Measurements from ENCODE around the gene RBM4. TPM values are rescaled to one million over a fixed set of nuclear protein-coding genes. Genes with fewer than 3 reads are reported as not detected.

Gene RBM4
- total and polyA plus RNA-seq, 2 of the 4 experiments (the other 2 are of a cell fraction): 165 to 198 TPM

- TF ChIP-seq BHLHE40 (IDR thresholded peaks at IDR 0.05; ENCODE audit: low read depth, low read length): no peak
Measured at GRCh38 chr11:66592457-66593302, 45.8 kb upstream of the RBM4 start, which contains the start of the genes CCDC87 and CCS (continued).

GRCh38 chr11:66593303-66593635, 45.2 kb upstream of the RBM4 start:
- Histone ChIP-seq H3K9me3 (ENCODE audit: control insufficient read depth, insufficient read depth, low read length) (no peaks in the 10 kb centered on the region), H2BK20ac (ENCODE audit: low read depth, low read length) (no peak overlapping the region), H3K79me1 (ENCODE audit: low read depth in 1 of 2, low read length in 2 of 2) (peaks cover 23 to 35% of the 10 kb centered on the region in 2 experiments), H3K4me1 (ENCODE audit: control insufficient read depth, insufficient read depth, low read length) (peaks cover 11% of the 10 kb centered on the region), H3K9ac (ENCODE audit: low read depth, low read length) (peak overlapping the region; percentile 93), H3K27me3 (ENCODE audit: control insufficient read depth, insufficient read depth, low read length) (no peaks in the 10 kb centered on the region), H2AK5ac (ENCODE audit: low read depth, low read length) (peak overlapping the region; percentile 46; the same call in 1 of the 2 replicates), H3K36me3 (ENCODE audit: control insufficient read depth, insufficient read depth, low read length) (peaks cover 2% of the 10 kb centered on the region; the same call in 1 of the 2 replicates), H2BK15ac (ENCODE audit: low read depth, low read length) (peak overlapping the region; percentile 18; the same call in 1 of the 3 replicates), H2BK5ac (ENCODE audit: low read depth, low read length, poor library complexity, severe bottlenecking) (peak overlapping the region; percentile 75), H3K4me3 (ENCODE audit: insufficient read depth, low read depth, low read length) (peak overlapping the region; percentile 71), H3K4ac (ENCODE audit: low read depth, low read length) (peak overlapping the region; percentile 90), H4K20me1 (ENCODE audit: insufficient read depth, low read length) (no peaks in the 10 kb centered on the region), H3K14ac (replicated peaks; ENCODE audit: low read depth, low read length) (peak overlapping the region; percentile 95), H3K56ac (ENCODE audit: extremely low read depth, insufficient read depth, low read length) (peak overlapping the region; percentile 79), H2BK120ac (ENCODE audit: low read depth, low read length) (peak overlapping the region; percentile 20; the same call in 1 of the 2 replicates), H2AK9ac (replicated peaks; ENCODE audit: low read depth, low read length, poor library complexity) (peak overlapping the region; percentile 90), H3K27ac (ENCODE audit: insufficient read depth, low read length) (peak overlapping the region; percentile 85), H2AFZ (replicated peaks; ENCODE audit: low read length, poor library complexity) (peak overlapping the region; percentile 99), H3K4me2 (ENCODE audit: low read depth, low read length) (peak overlapping the region; percentile 89), H3K18ac (ENCODE audit: low read depth, low read length) (peak overlapping the region; percentile 25; the same call in 1 of the 2 replicates), H3K23ac (ENCODE audit: low read depth, low read length) (peak overlapping the region; percentile 87; the same call in 1 of the 2 replicates), H4K8ac (ENCODE audit: low read depth in 2 of 2, low read length in 2 of 2) (peak overlapping the region; percentile 71 to 96), H4K5ac (ENCODE audit: low read depth, low read length) (peak overlapping the region; percentile 58), H3K9me1 (ENCODE audit: insufficient read depth, low read length) (peaks cover 19% of the 10 kb centered on the region), H4K91ac (ENCODE audit: insufficient read depth, low read depth, low read length) (peak overlapping the region; percentile 75)
- WGBS, 2 experiments (ENCODE audit: extremely low coverage in 2 of 2, insufficient read length in 1 of 2): 6% methylated on average over 10 of the region's 12 CpGs; no CpG with 5 or more reads in 1 of the 2 experiments
- dilution Hi-C loops (cut with HindIII; ENCODE audit: low sequenced_read_pairs, unreplicated experiment) (no loop called here), intact Hi-C loops (cut with micrococcal nuclease) (no loop called here), in situ Hi-C loops (cut with MboI; ENCODE audit: low sequenced_read_pairs) (no loop called here)
- BruUV-seq (replicated peaks): no TSS peak
- TF ChIP-seq RCOR1 (IDR thresholded peaks at IDR 0.05; ENCODE audit: insufficient replicate concordance, low read length) (no peak), BHLHE40 (IDR thresholded peaks at IDR 0.05; ENCODE audit: low read depth, low read length) (no peak), POLR2A (IDR thresholded peaks at IDR 0.05; ENCODE audit: low read depth, low read length) (no peak), CEBPB (IDR thresholded peaks at IDR 0.05; ENCODE audit: low read depth, low read length) (no peak), MAFK (IDR thresholded peaks at IDR 0.05; ENCODE audit: low read depth, low read length) (no peak), USF2 (IDR thresholded peaks at IDR 0.05; ENCODE audit: low read depth, low read length) (no peak), MXI1 (IDR thresholded peaks at IDR 0.05; ENCODE audit: borderline replicate concordance, low read depth, low read length) (no peak), RAD21 (IDR thresholded peaks at IDR 0.05; ENCODE audit: low read length) (no peak), RFX5 (IDR thresholded peaks at IDR 0.05; ENCODE audit: low read depth, low read length) (no peak)
- ChIA-PET CTCF (interaction anchor here (0.5 to 1.1 kb wide), 3 partner anchors 14 to 44 kb away, joined by 4 to 5 read pairs (median 5); no protein-coding TSS in a partner anchor), POLR2A (ENCODE audit: unreplicated experiment) (no interaction called here)
- DNase-seq: no peak
- ATAC-seq (ENCODE audit: low read depth): 0 out of 2 replicates have a peak, but pooled peaks have one; percentile 1
